ENCODE data around the gene ARFGAP1.

DNA sequence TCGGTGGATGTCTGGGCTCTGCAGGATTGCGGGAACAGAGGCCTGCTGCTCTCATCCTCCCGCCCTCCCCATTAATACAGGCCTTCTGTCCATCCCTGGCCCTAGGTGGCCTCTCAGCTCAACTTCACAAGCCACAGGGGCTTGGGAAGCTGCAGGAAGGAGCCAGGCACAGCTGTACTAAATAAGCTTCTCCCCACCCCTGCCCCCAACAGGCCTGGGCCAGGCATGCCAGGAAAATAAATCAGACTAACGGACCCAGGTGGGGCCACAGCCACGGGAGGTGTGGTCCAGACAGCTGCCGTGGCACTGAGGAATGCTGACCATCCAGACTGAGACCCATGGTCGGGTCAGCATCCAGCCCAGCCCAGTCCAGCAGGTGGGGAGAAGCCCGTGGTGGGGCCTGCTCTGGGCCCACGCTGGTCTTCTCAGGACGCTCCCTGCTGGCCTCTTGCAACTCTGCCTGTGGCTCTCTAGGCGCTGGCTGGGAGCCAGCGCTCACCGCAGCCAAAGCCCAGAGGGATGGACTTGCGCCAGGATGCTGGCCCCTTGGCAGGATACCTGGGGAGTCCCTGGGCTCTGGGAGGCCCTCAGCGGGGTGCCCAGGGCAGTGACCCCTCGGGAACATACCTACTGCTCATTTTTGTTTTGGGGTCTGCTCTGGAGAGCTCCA lies 48.1 kb upstream of the ARFGAP1 start:
- TF ChIP-seq MYC (IDR thresholded peaks at IDR 0.05; ENCODE audit: insufficient read depth, insufficient read length, insufficient replicate concordance, low read length, severe bottlenecking) (no peak), POLR2AphosphoS5 (IDR thresholded peaks at IDR 0.05; ENCODE audit: low read length) (no peak), RB1 (IDR thresholded peaks at IDR 0.05; ENCODE audit: borderline replicate concordance) (no peak), CREB1 (IDR thresholded peaks at IDR 0.05; ENCODE audit: low read depth) (no peak), MAX (IDR thresholded peaks at IDR 0.05; ENCODE audit: low read depth, low read length) (no peak), EZH2 (IDR thresholded peaks at IDR 0.05; ENCODE audit: borderline replicate concordance, control insufficient read depth, low read depth, low read length) (no peak), GABPA (IDR thresholded peaks at IDR 0.05; ENCODE audit: low read depth) (no peak)
- TF ChIP-seq, protein P1, sequence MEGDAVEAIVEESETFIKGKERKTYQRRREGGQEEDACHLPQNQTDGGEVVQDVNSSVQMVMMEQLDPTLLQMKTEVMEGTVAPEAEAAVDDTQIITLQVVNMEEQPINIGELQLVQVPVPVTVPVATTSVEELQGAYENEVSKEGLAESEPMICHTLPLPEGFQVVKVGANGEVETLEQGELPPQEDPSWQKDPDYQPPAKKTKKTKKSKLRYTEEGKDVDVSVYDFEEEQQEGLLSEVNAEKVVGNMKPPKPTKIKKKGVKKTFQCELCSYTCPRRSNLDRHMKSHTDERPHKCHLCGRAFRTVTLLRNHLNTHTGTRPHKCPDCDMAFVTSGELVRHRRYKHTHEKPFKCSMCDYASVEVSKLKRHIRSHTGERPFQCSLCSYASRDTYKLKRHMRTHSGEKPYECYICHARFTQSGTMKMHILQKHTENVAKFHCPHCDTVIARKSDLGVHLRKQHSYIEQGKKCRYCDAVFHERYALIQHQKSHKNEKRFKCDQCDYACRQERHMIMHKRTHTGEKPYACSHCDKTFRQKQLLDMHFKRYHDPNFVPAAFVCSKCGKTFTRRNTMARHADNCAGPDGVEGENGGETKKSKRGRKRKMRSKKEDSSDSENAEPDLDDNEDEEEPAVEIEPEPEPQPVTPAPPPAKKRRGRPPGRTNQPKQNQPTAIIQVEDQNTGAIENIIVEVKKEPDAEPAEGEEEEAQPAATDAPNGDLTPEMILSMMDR (IDR thresholded peaks at IDR 0.05 in 2 of 3, conservative IDR thresholded peaks at IDR 0.05 in 1 of 3; ENCODE audit: control insufficient read depth in 2 of 3, extremely low read depth in 1 of 3, insufficient read depth in 1 of 3, low read depth in 3 of 3, low read length in 3 of 3): no peak

All from GM12878 (cell line).